WERI-Rb-1 (cell line): Measurements from ENCODE around the gene MRPS2.
"Not testable (repeated sequence)": the region's sequence is repeated elsewhere in the genome, so short reads cannot be mapped to it uniquely, and the experiment has no call there.

ENCODE experiments used
- DNase-seq: peaks from one replicate; pipeline ENCODE4 v3.0.0-alpha.2; 2020
- H3K27ac ChIP-seq: fragments of 250-450 bp; sonication (Bioruptor Pico); 2 replicates; pipeline ENCODE4 v1.5.1; 2020; ENCODE audit warnings: mild to moderate bottlenecking, moderate library complexity
- H3K27me3 ChIP-seq: fragments of 250-450 bp; sonication (Bioruptor Pico); 2 replicates; pipeline ENCODE4 v1.5.1; 2021; ENCODE audit warnings: mild to moderate bottlenecking, low read depth, moderate library complexity; ENCODE audit not compliant: insufficient read depth, severe bottlenecking
- H3K36me3 ChIP-seq: fragments of 250-450 bp; sonication (Bioruptor Pico); 2 replicates; pipeline ENCODE4 v1.5.1; 2020; ENCODE audit warnings: mild to moderate bottlenecking, moderate library complexity
- H3K4me3 ChIP-seq: 2 replicates; pipeline ENCODE4 v1.5.1; 2011; ENCODE audit warnings: low read depth, mild to moderate bottlenecking, control low read depth, low read length
- H3K9me3 ChIP-seq: fragments of 250-450 bp; sonication (Bioruptor Pico); 2 replicates; pipeline ENCODE4 v1.5.1; 2021; ENCODE audit warnings: mild to moderate bottlenecking, moderate library complexity; ENCODE audit not compliant: severe bottlenecking
- CTCF ChIP-seq: IDR thresholded peaks from 2 replicates; pipeline ENCODE4 v1.5.1; 2011; ENCODE audit warnings: low read depth, mild to moderate bottlenecking, control low read depth, inconsistent platforms, low read length

MRPS2 gene

GRCh38 chr9:135533674-135534073 is 33.2 kb downstream of the MRPS2 start:
- no peaks in the 10 kb centered on the region for H3K9me3 ChIP-seq
- no peak for DNase-seq
- H3K27ac ChIP-seq, result no peak overlapping the region
- no peak overlapping the region for H3K4me3 ChIP-seq
- H3K27me3 ChIP-seq, result no peaks in the 10 kb centered on the region
- H3K36me3 ChIP-seq, result no peaks in the 10 kb centered on the region
- no peak for TF ChIP-seq CTCF

GRCh38 chr9:135534192-135534711 is 33.8 kb downstream of the MRPS2 start:
- DNase-seq, H3K4me3 ChIP-seq, H3K27ac ChIP-seq, H3K27me3 ChIP-seq, H3K36me3 ChIP-seq, H3K9me3 ChIP-seq: not testable (repeated sequence)

GRCh38 chr9:135534826-135535225 is 34.3 kb downstream of the MRPS2 start:
- not testable (repeated sequence) for H3K9me3 ChIP-seq, H3K27ac ChIP-seq, DNase-seq, H3K36me3 ChIP-seq, H3K4me3 ChIP-seq, H3K27me3 ChIP-seq

- H3K27me3 ChIP-seq, H3K9me3 ChIP-seq, DNase-seq, H3K4me3 ChIP-seq, H3K27ac ChIP-seq, H3K36me3 ChIP-seq: not testable (repeated sequence)
Measured at GRCh38 chr9:135535631-135536030, 35.1 kb downstream of the MRPS2 start.

GRCh38 chr9:135536216-135536615 is 35.7 kb downstream of the MRPS2 start:
- H3K9me3 ChIP-seq, result no peaks in the 10 kb centered on the region
- TF ChIP-seq CTCF, result no peak
- no peaks in the 10 kb centered on the region for H3K27me3 ChIP-seq
- no peak overlapping the region for H3K27ac ChIP-seq
- no peak for DNase-seq
- no peaks in the 10 kb centered on the region for H3K36me3 ChIP-seq
- H3K4me3 ChIP-seq, result no peak overlapping the region

- H3K27ac ChIP-seq, H3K36me3 ChIP-seq, H3K27me3 ChIP-seq, H3K4me3 ChIP-seq, H3K9me3 ChIP-seq, DNase-seq: not testable (repeated sequence)
Measured at GRCh38 chr9:135543262-135543894, 42.9 kb downstream of the MRPS2 start.

GRCh38 chr9:135544981-135545635 is 44.6 kb downstream of the MRPS2 start:
- no peak for TF ChIP-seq CTCF
- H3K4me3 ChIP-seq, result no peak overlapping the region
- no peaks in the 10 kb centered on the region for H3K36me3 ChIP-seq
- no peak for DNase-seq
- no peak overlapping the region for H3K27ac ChIP-seq
- no peaks in the 10 kb centered on the region for H3K27me3 ChIP-seq
- no peaks in the 10 kb centered on the region for H3K9me3 ChIP-seq

GRCh38 chr9:135545646-135546176 is 45.2 kb downstream of the MRPS2 start, which contains the start of gene OBP2A:
Gene OBP2A, plus strand, starts transcription at chr9:135546126. Its CDS starts 55 bp downstream, at chr9:135546181.
- H3K27me3 ChIP-seq, H3K9me3 ChIP-seq, H3K36me3 ChIP-seq, DNase-seq, H3K4me3 ChIP-seq, H3K27ac ChIP-seq: not testable (repeated sequence)

- H3K9me3 ChIP-seq, H3K27me3 ChIP-seq, H3K36me3 ChIP-seq, H3K4me3 ChIP-seq, DNase-seq, H3K27ac ChIP-seq: not testable (repeated sequence)
Measured at GRCh38 chr9:135546792-135547617, 46.5 kb downstream of the MRPS2 start.
